Endothelial cell of umbilical vein (primary cell): Measurements from ENCODE around the gene TTC34. TPM values are rescaled to one million over a fixed set of nuclear protein-coding genes. Genes with fewer than 3 reads are reported as not detected.
A peak's percentile ranks its signal among the peaks of the same experiment; 100 is the strongest.

Experiments
- BruUV-seq: library from RNA; stranded (reverse); fragments of 400-500 nt; replicated peaks from 2 replicates; lab custom pipeline; 2021; lab: Mats Ljungman, UMichigan
- CTCF ChIA-PET: fragments of 300-600, 350-600 bp; sonication (Branson Sonifier 250); formaldehyde crosslinking; loops from one replicate; lab custom pipeline; 2021; ENCODE audit warnings: antibody characterized with exemption, inconsistent platforms; lab: Charles Lee
- POLR2A ChIA-PET: fragments of 300-600, 350-600 bp; sonication (Branson Sonifier 250); formaldehyde crosslinking; loops from one replicate; lab custom pipeline; 2021; ENCODE audit warnings: antibody characterized with exemption, inconsistent platforms; lab: Charles Lee
- DNase-seq: peaks from one replicate; pipeline ENCODE4 v3.0.0-alpha.2; 2011; ENCODE audit warnings: low read depth, low spot score
- FAIRE-seq: peaks from 2 replicates; lab custom pipeline; 2011; peaks lifted over from hg19 to GRCh38; lab: Jason Lieb, UNC
- H2AFZ ChIP-seq: 2 replicates; pipeline ENCODE4 v1.6.0; 2012; ENCODE audit warnings: low read depth, low read length, control low read depth, inconsistent platforms
- H3K27ac ChIP-seq: 2 replicates; pipeline ENCODE4 v1.5.1; 2011; ENCODE audit warnings: low read depth, mild to moderate bottlenecking, control low read depth, low read length, moderate library complexity; ENCODE audit not compliant: insufficient read depth
- H3K27me3 ChIP-seq, 2 experiments: 2 replicates each; pipeline versions ENCODE4 v1.6.0 to v1.6.1; 2011; ENCODE audit warnings: low read length in 2 of 2, mixed read lengths in 1 of 2; ENCODE audit not compliant: control insufficient read depth in 2 of 2, insufficient read depth in 2 of 2
- H3K36me3 ChIP-seq, 2 experiments: 2 replicates in 1 of 2; 3 replicates in 1 of 2; pipeline ENCODE4 v1.5.1; 2011; ENCODE audit warnings: low read length in 2 of 2, mild to moderate bottlenecking in 1 of 2, moderate library complexity in 1 of 2; ENCODE audit not compliant: control insufficient read depth in 2 of 2, insufficient read depth in 2 of 2; ENCODE audit errors: extremely low read depth in 1 of 2
- H3K4me1 ChIP-seq: 3 replicates; pipeline ENCODE4 v1.5.1; 2011; ENCODE audit warnings: mild to moderate bottlenecking, low read length; ENCODE audit not compliant: control insufficient read depth, insufficient read depth; ENCODE audit errors: extremely low read depth
- H3K4me2 ChIP-seq: 2 replicates; pipeline ENCODE4 v1.6.1; 2011; ENCODE audit warnings: low read length, control low read depth, mixed read lengths; ENCODE audit not compliant: insufficient read depth
- H3K4me3 ChIP-seq, 3 experiments: fragments of 200-600 bp in 1 of 3; sonication (generic), shearing (Covaris generic) in 1 of 3; replicated peaks in 1 of 3; 2 replicates each; pipeline ENCODE4 v1.5.1; 2011 to 2016; ENCODE audit warnings: control low read depth in 3 of 3, low read length in 3 of 3, mild to moderate bottlenecking in 2 of 3, inconsistent platforms in 1 of 3, low read depth in 1 of 3, moderate library complexity in 1 of 3; ENCODE audit not compliant: insufficient read depth in 1 of 3
- H3K79me2 ChIP-seq: 2 replicates; pipeline ENCODE4 v1.6.0; 2012; ENCODE audit warnings: low read length, inconsistent platforms; ENCODE audit not compliant: control insufficient read depth, insufficient read depth
- H3K9ac ChIP-seq: replicated peaks from 2 replicates; pipeline ENCODE3; 2011; ENCODE audit warnings: low read length, control low read depth; ENCODE audit not compliant: insufficient read depth; ENCODE audit errors: extremely low read depth
- H3K9me1 ChIP-seq: replicated peaks from 3 replicates; pipeline ENCODE4 v1.6.0; 2011; ENCODE audit warnings: mild to moderate bottlenecking, low read length; ENCODE audit not compliant: control insufficient read depth, insufficient read depth; ENCODE audit errors: extremely low read depth
- H3K9me3 ChIP-seq: replicated peaks from 2 replicates; pipeline ENCODE4 v1.5.1; 2012; ENCODE audit warnings: low read length, inconsistent platforms; ENCODE audit not compliant: control insufficient read depth, insufficient read depth
- H4K20me1 ChIP-seq: replicated peaks from 2 replicates; pipeline ENCODE3; 2011; ENCODE audit warnings: mild to moderate bottlenecking, low read length; ENCODE audit not compliant: control insufficient read depth, insufficient read depth; ENCODE audit errors: extremely low read depth
- CTCF ChIP-seq, 2 donors: IDR thresholded peaks; 1 replicate in 1 of 2; 2 replicates in 1 of 2; pipeline ENCODE4 v1.5.1; 2011; ENCODE audit warnings: low read length in 2 of 2, mild to moderate bottlenecking in 2 of 2, moderate library complexity in 2 of 2, control low read depth in 1 of 2, inconsistent platforms in 1 of 2, low read depth in 1 of 2; ENCODE audit not compliant: insufficient read depth in 1 of 2; ENCODE audit errors: extremely low read depth in 1 of 2
- EZH2 ChIP-seq: IDR thresholded peaks from 2 replicates; pipeline ENCODE4 v1.6.1; 2012; ENCODE audit warnings: borderline replicate concordance, low read depth, mild to moderate bottlenecking, moderate library complexity, low read length, inconsistent platforms; ENCODE audit not compliant: severe bottlenecking
- GATA2 ChIP-seq: IDR thresholded peaks from 2 replicates; pipeline ENCODE4 v1.7.0; 2011; ENCODE audit warnings: low read depth, mild to moderate bottlenecking, moderate library complexity, mixed read lengths, low read length; ENCODE audit not compliant: insufficient read length, insufficient read depth
- JUN ChIP-seq: IDR thresholded peaks from 2 replicates; pipeline ENCODE4 v1.6.1; 2011; ENCODE audit warnings: borderline replicate concordance, low read depth; ENCODE audit not compliant: insufficient read length, insufficient read depth
- MAX ChIP-seq: IDR thresholded peaks from 2 replicates; pipeline ENCODE4 v1.6.1; 2011; ENCODE audit not compliant: insufficient read depth, insufficient read length
- dilution Hi-C: fragments of 300-500 bp; cut with MboI; formaldehyde crosslinking; loops from one replicate; pipeline ENCODE4 v1.15.0; 2019; ENCODE audit warnings: low sequenced_read_pairs; ENCODE audit not compliant: extremely low pct_ligation_motif_present
- intact Hi-C: fragments of 100-400 bp; cut with micrococcal nuclease; formaldehyde crosslinking; loops from one replicate; pipeline ENCODE4 v1.10.0; 2022
- polyA plus RNA-seq, 4 experiments: library from polyadenylated mRNA; depleted of rRNA in 3 of 4; stranded (reverse) in 3 of 4; unstranded in 1 of 4; fragments of >200 nt; gene quantifications; 2 replicates each; pipeline versions ENCODE4 v1.2.1 to v1.2.3, GENCODE V29; 2011 to 2012; ENCODE audit warnings: missing spikeins in 1 of 4
- total RNA-seq: library from RNA; stranded (reverse); gene quantifications from 2 replicates; pipeline ENCODE4 v1.2.3, GENCODE V29; 2021

The TTC34 gene
- total and polyA plus RNA-seq, 2 donors (not counting 3 experiments of a cell fraction or from before 2014, with no cell fraction given), result 0.08 to 0.77 TPM

- ChIA-PET CTCF (no interaction called here), POLR2A (no interaction called here)
- Histone ChIP-seq H3K79me2 (no peaks in the 10 kb centered on the region), H3K27me3 (no peaks in the 10 kb centered on the region), H3K9ac (no peak overlapping the region), H3K9me1 (no peaks in the 10 kb centered on the region), H4K20me1 (no peaks in the 10 kb centered on the region), H2AFZ (peak overlapping the region; percentile 94), H3K27ac (no peak overlapping the region), H3K36me3 (peaks cover 3% of the 10 kb centered on the region in 2 experiments), H3K4me3 (no peak overlapping the region), H3K4me2 (peak overlapping the region; percentile 37), H3K9me3 (no peaks in the 10 kb centered on the region), H3K4me1 (peaks cover 8% of the 10 kb centered on the region)
- intact Hi-C loops, result no loop called here
- no peak for TF ChIP-seq MAX
- no peak for TF ChIP-seq CTCF (IDR thresholded peaks at IDR 0.05; ENCODE audit: extremely low read depth in 1 of 2, insufficient read depth in 1 of 2, low read depth in 1 of 2, low read length in 2 of 2)
- no peak for TF ChIP-seq EZH2
- TF ChIP-seq GATA2, result no peak
- TF ChIP-seq JUN, result no peak
- FAIRE-seq (no peak), DNase-seq (no peak)
- BruUV-seq, result no TSS peak
- dilution Hi-C loops, result no loop called here
Measured at GRCh38 chr1:2593251-2593878, 208.1 kb downstream of the TTC34 start.
